Measurements from ENCODE around the gene THBS4. TPM values are rescaled to one million over a fixed set of nuclear protein-coding genes. Genes with fewer than 3 reads are reported as not detected.
A peak's percentile ranks its signal among the peaks of the same experiment; 100 is the strongest.
"Not testable (repeated sequence)": the region's sequence is repeated elsewhere in the genome, so short reads cannot be mapped to it uniquely, and the experiment has no call there.

Gene THBS4
- total RNA-seq, 2 donors from 2014 or later: 13.6 to 50.5 TPM

DNA sequence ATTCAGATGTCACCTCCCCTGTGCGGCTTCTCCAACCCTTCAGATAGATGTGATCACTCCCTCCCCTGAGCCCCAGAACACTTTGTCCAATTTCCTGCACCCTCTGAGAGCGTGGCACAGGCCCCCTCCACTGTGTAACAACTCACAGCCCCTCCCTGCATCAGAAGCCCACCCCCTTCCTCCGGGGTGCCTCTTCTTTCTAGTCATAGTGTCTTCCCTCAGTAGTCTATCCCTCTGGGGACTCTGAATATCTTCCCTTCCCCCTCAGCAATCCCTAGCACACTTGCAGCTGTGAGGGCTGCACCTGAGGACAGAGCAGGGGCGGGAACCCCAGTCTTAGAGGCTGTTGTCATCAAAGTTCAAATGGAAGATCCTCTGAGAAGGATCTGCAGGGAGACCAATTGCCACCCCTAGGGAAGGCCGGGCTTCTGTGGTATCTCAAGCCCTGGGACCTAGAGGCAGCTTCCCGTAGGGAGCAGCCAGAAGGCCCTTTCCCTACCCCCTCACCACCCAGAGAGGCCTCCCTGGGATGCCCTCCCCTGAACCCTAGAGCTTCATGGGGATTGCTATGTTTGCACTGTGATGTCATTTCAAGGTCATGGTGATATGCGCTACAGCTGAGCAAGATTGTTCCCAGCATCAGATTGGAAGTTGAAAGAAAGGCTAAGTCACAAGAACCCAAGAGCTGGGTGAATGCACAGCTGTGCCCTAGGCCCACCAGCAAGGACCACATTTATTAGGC lies 70.7 kb downstream of the THBS4 start:
- H3K36me3 Mint-ChIP-seq (ENCODE audit: low read depth): no peaks in the 10 kb centered on the region
- no peak overlapping the region for H3K27ac ChIP-seq (ENCODE audit: low read depth, low read length)
- H3K4me1 Mint-ChIP-seq: peaks cover 29% of the 10 kb centered on the region
- no peak overlapping the region for H3K9ac ChIP-seq (ENCODE audit: extremely low read depth, low read length, poor library complexity, severe bottlenecking)
- no peaks in the 10 kb centered on the region for H3K36me3 ChIP-seq (ENCODE audit: control insufficient read depth, insufficient read depth, low read length)
- H3K27me3 ChIP-seq (ENCODE audit: control insufficient read depth, insufficient read depth, low read length, poor library complexity, severe bottlenecking): no peaks in the 10 kb centered on the region
- no peak overlapping the region for H3K4me3 ChIP-seq (ENCODE audit: low read length)
- H3K9me3 ChIP-seq (ENCODE audit: control insufficient read depth, low read length): peaks cover 15% of the 10 kb centered on the region
- DNase-seq: peak; percentile 37
- no peak overlapping the region for H3K27ac Mint-ChIP-seq
- H3K9me3 Mint-ChIP-seq: no peaks in the 10 kb centered on the region
- H3K27me3 Mint-ChIP-seq (ENCODE audit: insufficient read depth): no peaks in the 10 kb centered on the region
- peaks cover 9% of the 10 kb centered on the region for H3K4me1 ChIP-seq (ENCODE audit: control insufficient read depth, insufficient read depth, low read length)
- WGBS, 2 experiments (ENCODE audit: insufficient coverage in 1 of 2, insufficient read length in 1 of 2): 89 to 92% methylated on average over 2 to 7 of the region's 7 CpGs
- TF ChIP-seq CTCF (conservative IDR thresholded peaks at IDR 0.05): no peak
- no peak overlapping the region for H3K4me3 Mint-ChIP-seq

DNA sequence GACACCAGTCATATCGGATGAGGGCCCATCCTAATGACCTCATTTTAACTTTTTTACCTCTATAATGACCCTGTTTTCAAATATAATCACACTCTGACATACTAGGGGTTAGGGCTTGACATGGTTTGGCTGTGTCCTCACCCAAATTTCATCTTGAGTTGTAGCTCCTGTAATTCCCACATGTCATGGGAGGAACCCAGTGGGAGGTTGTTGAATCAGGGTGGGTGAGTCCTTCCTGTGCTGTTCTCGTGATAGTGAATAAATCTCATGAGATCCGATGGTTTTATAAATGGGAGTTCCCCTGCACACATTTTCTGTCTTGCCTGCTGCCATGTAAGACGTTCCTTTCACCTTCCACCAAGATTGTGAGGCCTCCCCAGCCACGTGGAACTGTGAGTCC lies 71.8 kb downstream of the THBS4 start:
- DNase-seq: peak; percentile 1
- H3K4me1 Mint-ChIP-seq: peaks cover 39% of the 10 kb centered on the region
- peaks cover 11% of the 10 kb centered on the region for H3K4me1 ChIP-seq (ENCODE audit: control insufficient read depth, insufficient read depth, low read length)
- H3K36me3 Mint-ChIP-seq (ENCODE audit: low read depth): no peaks in the 10 kb centered on the region
- H3K27me3 Mint-ChIP-seq (ENCODE audit: insufficient read depth): no peaks in the 10 kb centered on the region
- H3K36me3 ChIP-seq (ENCODE audit: control insufficient read depth, insufficient read depth, low read length): no peaks in the 10 kb centered on the region
- WGBS, 2 experiments (ENCODE audit: insufficient coverage in 1 of 2, insufficient read length in 1 of 2): 90 to 95% methylated on average over 2 to 5 of the region's 5 CpGs
- H3K4me3 ChIP-seq (ENCODE audit: low read length): no peak overlapping the region
- no peaks in the 10 kb centered on the region for H3K9me3 Mint-ChIP-seq
- H3K4me3 Mint-ChIP-seq: no peak overlapping the region
- H3K9me3 ChIP-seq (ENCODE audit: control insufficient read depth, low read length): peaks cover 15% of the 10 kb centered on the region
- no peak overlapping the region for H3K9ac ChIP-seq (ENCODE audit: extremely low read depth, low read length, poor library complexity, severe bottlenecking)
- no peak for TF ChIP-seq CTCF (conservative IDR thresholded peaks at IDR 0.05)
- H3K27ac ChIP-seq (ENCODE audit: low read depth, low read length): no peak overlapping the region
- no peaks in the 10 kb centered on the region for H3K27me3 ChIP-seq (ENCODE audit: control insufficient read depth, insufficient read depth, low read length, poor library complexity, severe bottlenecking)
- H3K27ac Mint-ChIP-seq: no peak overlapping the region

- Mint-ChIP-seq H3K27me3 (ENCODE audit: insufficient read depth) (no peaks in the 10 kb centered on the region), H3K36me3 (ENCODE audit: low read depth) (peaks cover 14% of the 10 kb centered on the region), H3K9me3 (peaks cover 18% of the 10 kb centered on the region), H3K27ac (peak overlapping the region; percentile 95), H3K4me3 (peak overlapping the region; percentile 17), H3K4me1 (peaks cover 43% of the 10 kb centered on the region)
- H3K9me3 ChIP-seq (ENCODE audit: control insufficient read depth, low read length): peaks cover 36% of the 10 kb centered on the region
- no peak for TF ChIP-seq CTCF (conservative IDR thresholded peaks at IDR 0.05)
- no peaks in the 10 kb centered on the region for H3K27me3 ChIP-seq (ENCODE audit: control insufficient read depth, insufficient read depth, low read length, poor library complexity, severe bottlenecking)
- no peak overlapping the region for H3K4me3 ChIP-seq (ENCODE audit: low read length)
- peak overlapping the region; percentile 76 for H3K27ac ChIP-seq (ENCODE audit: low read depth, low read length)
- H3K4me1 ChIP-seq (ENCODE audit: control insufficient read depth, insufficient read depth, low read length): peaks cover 12% of the 10 kb centered on the region
- peak; percentile 71 for DNase-seq
- no peaks in the 10 kb centered on the region for H3K36me3 ChIP-seq (ENCODE audit: control insufficient read depth, insufficient read depth, low read length)
- 43 to 72% methylated on average over 7 to 9 of the region's 9 CpGs for WGBS, 2 experiments (ENCODE audit: insufficient coverage in 1 of 2, insufficient read length in 1 of 2)
- peak overlapping the region; percentile 66 for H3K9ac ChIP-seq (ENCODE audit: extremely low read depth, low read length, poor library complexity, severe bottlenecking)
Observed at GRCh38 chr5:80109646-80110478, 74.7 kb downstream of the THBS4 start.

DNA sequence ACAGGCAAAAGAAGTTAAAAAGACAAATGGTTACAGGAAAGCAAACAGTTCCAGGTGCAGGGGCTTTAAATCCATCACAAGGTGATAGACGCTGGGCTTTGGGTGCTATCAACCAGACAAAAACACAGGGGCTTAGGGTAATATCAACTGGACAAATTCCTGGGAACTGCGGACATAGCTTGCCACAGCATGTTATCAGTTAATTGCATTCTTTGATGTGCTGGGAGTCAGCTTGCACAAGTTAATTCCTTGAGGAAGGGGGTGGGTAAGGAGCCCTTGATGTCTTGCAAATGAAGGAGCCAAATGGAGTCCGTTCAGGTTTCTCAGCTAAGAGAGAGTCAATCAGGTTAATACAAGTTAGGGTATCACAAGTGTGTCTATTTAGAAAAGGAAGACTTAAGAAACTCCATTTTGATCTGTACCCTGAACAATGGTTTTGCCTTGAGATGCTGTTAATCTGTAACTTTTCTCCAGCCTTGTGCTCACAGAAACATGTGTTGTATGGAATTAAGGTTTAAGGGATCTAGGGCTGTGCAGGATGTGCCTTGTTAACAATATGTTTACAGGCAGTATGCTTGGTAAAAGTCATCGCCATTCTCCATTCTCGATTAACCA lies 76.3 kb downstream of the THBS4 start:
- H3K27ac ChIP-seq (ENCODE audit: low read depth, low read length): peak overlapping the region; percentile 76
- peak overlapping the region; percentile 66 for H3K9ac ChIP-seq (ENCODE audit: extremely low read depth, low read length, poor library complexity, severe bottlenecking)
- peaks cover 37% of the 10 kb centered on the region for H3K9me3 ChIP-seq (ENCODE audit: control insufficient read depth, low read length)
- WGBS, 2 experiments (ENCODE audit: insufficient coverage in 1 of 2, insufficient read length in 1 of 2): 20 to 41% methylated on average over 1 to 5 of the region's 5 CpGs
- not testable (repeated sequence) for H3K27me3 Mint-ChIP-seq (ENCODE audit: insufficient read depth); H3K4me3 ChIP-seq (ENCODE audit: low read length); H3K36me3 ChIP-seq (ENCODE audit: control insufficient read depth, insufficient read depth, low read length); H3K27me3 ChIP-seq (ENCODE audit: control insufficient read depth, insufficient read depth, low read length, poor library complexity, severe bottlenecking)
- Mint-ChIP-seq H3K36me3 (ENCODE audit: low read depth) (peaks cover 17% of the 10 kb centered on the region), H3K4me1 (peaks cover 38% of the 10 kb centered on the region), H3K27ac (peak overlapping the region; percentile 95), H3K4me3 (peak overlapping the region; percentile 20), H3K9me3 (peaks cover 20% of the 10 kb centered on the region)
- H3K4me1 ChIP-seq (ENCODE audit: control insufficient read depth, insufficient read depth, low read length): peaks cover 15% of the 10 kb centered on the region
- DNase-seq: peak; percentile 72

All from endodermal cell (in vitro differentiated cells).